IPS-18c (cell line): Measurements from ENCODE around the gene UGP2.
A peak's percentile ranks its signal among the peaks of the same experiment; 100 is the strongest.
"Not testable (repeated sequence)": the region's sequence is repeated elsewhere in the genome, so short reads cannot be mapped to it uniquely, and the experiment has no call there.

Experiments
- H3K4me3 ChIP-seq: 2 replicates; pipeline ENCODE4 v1.7.0; 2013; ENCODE audit warnings: low read depth, mild to moderate bottlenecking, low read length, moderate library complexity; ENCODE audit not compliant: insufficient read depth
- H3K9me3 ChIP-seq: one replicate; pipeline ENCODE4 v1.6.1; 2013; ENCODE audit warnings: mild to moderate bottlenecking, low read length, moderate library complexity; ENCODE audit not compliant: control insufficient read depth, insufficient read depth

The UGP2 gene

GRCh38 chr2:63841254-63842022 lies at the start of gene UGP2:
Gene UGP2, plus strand, starts transcription at chr2:63841896. Its CDS starts 290 bp downstream, at chr2:63842186.
- H3K9me3 ChIP-seq = no peaks in the 10 kb centered on the region

GRCh38 chr2:63792530-63792929 lies 49.2 kb upstream of the UGP2 start:
- H3K9me3 ChIP-seq = no peaks in the 10 kb centered on the region
- no peak overlapping the region for H3K4me3 ChIP-seq

More at GRCh38 chr2:63841254-63842022, at the start of gene UGP2:
- peak within 1 kb of the TSS; percentile 96 for H3K4me3 ChIP-seq

- H3K9me3 ChIP-seq = peaks cover 2% of the 10 kb centered on the region
Measured at GRCh38 chr2:63796366-63796765, 45.3 kb upstream of the UGP2 start.

GRCh38 chr2:63796796-63797195 lies 44.9 kb upstream of the UGP2 start:
- H3K9me3 ChIP-seq = peaks cover 2% of the 10 kb centered on the region
- no peak overlapping the region for H3K4me3 ChIP-seq

More at GRCh38 chr2:63796366-63796765, 45.3 kb upstream of the UGP2 start:
- no peak overlapping the region for H3K4me3 ChIP-seq

- no peak overlapping the region for H3K4me3 ChIP-seq
- H3K9me3 ChIP-seq = peaks cover 2% of the 10 kb centered on the region
Measured at GRCh38 chr2:63801455-63801854, 40.2 kb upstream of the UGP2 start.

- no peak overlapping the region for H3K4me3 ChIP-seq
- peaks cover 4% of the 10 kb centered on the region for H3K9me3 ChIP-seq
Measured at GRCh38 chr2:63805412-63805811, 36.3 kb upstream of the UGP2 start.

GRCh38 chr2:63808036-63808435 lies 33.7 kb upstream of the UGP2 start:
- H3K9me3 ChIP-seq, H3K4me3 ChIP-seq: not testable (repeated sequence)

GRCh38 chr2:63808911-63809310 lies 32.8 kb upstream of the UGP2 start:
- H3K9me3 ChIP-seq, H3K4me3 ChIP-seq: not testable (repeated sequence)

- peaks cover 2% of the 10 kb centered on the region for H3K9me3 ChIP-seq
- H3K4me3 ChIP-seq = no peak overlapping the region
Measured at GRCh38 chr2:63811063-63811462, 30.6 kb upstream of the UGP2 start.

- H3K4me3 ChIP-seq, H3K9me3 ChIP-seq: not testable (repeated sequence)
Measured at GRCh38 chr2:63811870-63812269, 29.8 kb upstream of the UGP2 start.

- H3K4me3 ChIP-seq = no peak overlapping the region
- H3K9me3 ChIP-seq = no peaks in the 10 kb centered on the region
Measured at GRCh38 chr2:63814114-63814513, 27.6 kb upstream of the UGP2 start.

GRCh38 chr2:63817382-63817781 lies 24.3 kb upstream of the UGP2 start:
- no peaks in the 10 kb centered on the region for H3K9me3 ChIP-seq
- no peak overlapping the region for H3K4me3 ChIP-seq

GRCh38 chr2:63818271-63818670 lies 23.4 kb upstream of the UGP2 start:
- Histone ChIP-seq H3K9me3 (no peaks in the 10 kb centered on the region), H3K4me3 (no peak overlapping the region)

- H3K9me3 ChIP-seq = no peaks in the 10 kb centered on the region
- no peak overlapping the region for H3K4me3 ChIP-seq
Measured at GRCh38 chr2:63819256-63819655, 22.4 kb upstream of the UGP2 start.

GRCh38 chr2:63819765-63820717 lies 21.7 kb upstream of the UGP2 start:
- Histone ChIP-seq H3K4me3 (no peak overlapping the region), H3K9me3 (no peaks in the 10 kb centered on the region)

- Histone ChIP-seq H3K9me3 (no peaks in the 10 kb centered on the region), H3K4me3 (no peak overlapping the region)
Measured at GRCh38 chr2:63820969-63821368, 20.7 kb upstream of the UGP2 start.

GRCh38 chr2:63821396-63821795 lies 20.3 kb upstream of the UGP2 start:
- H3K9me3 ChIP-seq = no peaks in the 10 kb centered on the region
- H3K4me3 ChIP-seq = no peak overlapping the region

- Histone ChIP-seq H3K9me3 (no peaks in the 10 kb centered on the region), H3K4me3 (no peak overlapping the region)
Measured at GRCh38 chr2:63822478-63822877, 19.2 kb upstream of the UGP2 start.
